H1 (cell line): Measurements from ENCODE around the gene CCDC183. TPM values are rescaled to one million over a fixed set of nuclear protein-coding genes. Genes with fewer than 3 reads are reported as not detected.

ENCODE experiments used
- CTCF ChIA-PET: fragments of 300-600 bp; sonication (Branson Sonifier 250); formaldehyde crosslinking; loops from one replicate; lab custom pipeline; 2021; ENCODE audit not compliant: partially characterized antibody; lab: Charles Lee
- POLR2A ChIA-PET: fragments of 300-600 bp; sonication (Branson Sonifier 250); formaldehyde crosslinking; loops from one replicate; lab custom pipeline; 2021; ENCODE audit warnings: inconsistent platforms; ENCODE audit not compliant: partially characterized antibody; lab: Charles Lee
- DNase-seq, 2 experiments: peaks; one replicate each; pipeline versions ENCODE4 v3.0.0 to v3.0.0-alpha.2; 2010 to 2022; ENCODE audit warnings: low spot score in 2 of 2, low read depth in 1 of 2, mixed read lengths in 1 of 2
- FAIRE-seq: peaks from 2 replicates; lab custom pipeline; 2011; peaks lifted over from hg19 to GRCh38; lab: Jason Lieb, UNC
- H2AFZ ChIP-seq: 2 replicates; pipeline ENCODE4 v1.8.1; 2012; ENCODE audit warnings: low read length, inconsistent platforms
- H2AK5ac ChIP-seq: 2 replicates; pipeline ENCODE4 v1.6.1; 2013; ENCODE audit warnings: low read depth, low read length
- H2BK120ac ChIP-seq: replicated peaks from 2 replicates; pipeline ENCODE3; 2013; ENCODE audit warnings: low read depth, low read length, inconsistent platforms
- H2BK12ac ChIP-seq: 2 replicates; pipeline ENCODE4 v1.6.1; 2013; ENCODE audit warnings: low read depth, low read length
- H2BK15ac ChIP-seq: 2 replicates; pipeline ENCODE4 v1.6.1; 2013; ENCODE audit warnings: low read length
- H2BK20ac ChIP-seq: 2 replicates; pipeline ENCODE4 v1.6.1; 2013; ENCODE audit warnings: low read length
- H2BK5ac ChIP-seq: 2 replicates; pipeline ENCODE4 v1.6.1; 2013; ENCODE audit warnings: low read depth, low read length
- H3K14ac ChIP-seq: 2 replicates; pipeline ENCODE4 v1.6.1; 2013; ENCODE audit warnings: inconsistent platforms; ENCODE audit not compliant: insufficient read length
- H3K18ac ChIP-seq: 2 replicates; pipeline ENCODE4 v1.6.1; 2013; ENCODE audit warnings: low read length; ENCODE audit errors: extremely low read depth
- H3K23ac ChIP-seq: 2 replicates; pipeline ENCODE4 v1.6.1; 2013; ENCODE audit warnings: inconsistent platforms; ENCODE audit not compliant: insufficient read length
- H3K23me2 ChIP-seq: 2 replicates; pipeline ENCODE4 v1.6.1; 2013; ENCODE audit warnings: low read depth, low read length
- H3K27ac ChIP-seq: 2 replicates; pipeline ENCODE4 v1.6.1; 2011; ENCODE audit warnings: low read depth, low read length, inconsistent platforms
- H3K27me3 ChIP-seq, 4 experiments: replicated peaks in 1 of 4; 1 replicate in 1 of 4; 2 replicates in 3 of 4; pipeline versions ENCODE4 v1.6.1 to v1.8.1; 2011 to 2013; ENCODE audit warnings: low read length in 3 of 4, mild to moderate bottlenecking in 3 of 4, inconsistent platforms in 2 of 4, mixed read lengths in 2 of 4, moderate library complexity in 1 of 4; ENCODE audit not compliant: control insufficient read depth in 3 of 4, insufficient read depth in 3 of 4; ENCODE audit errors: extremely low read depth in 1 of 4
- H3K36me3 ChIP-seq, 4 experiments: 2 replicates each; pipeline versions ENCODE4 v1.6.1 to v1.8.1; 2011 to 2013; ENCODE audit warnings: mild to moderate bottlenecking in 4 of 4, low read length in 3 of 4, moderate library complexity in 2 of 4, control low read depth in 1 of 4, inconsistent platforms in 1 of 4; ENCODE audit not compliant: insufficient read depth in 4 of 4, control insufficient read depth in 2 of 4
- H3K4ac ChIP-seq: replicated peaks from 2 replicates; pipeline ENCODE3; 2013; ENCODE audit warnings: low read length, low read depth, mixed read lengths, inconsistent platforms; ENCODE audit not compliant: insufficient read length
- H3K4me1 ChIP-seq, 4 experiments: replicated peaks in 1 of 4; 1 replicate in 1 of 4; 2 replicates in 3 of 4; pipeline versions ENCODE4 v1.6.1 to v1.8.1; 2011 to 2013; ENCODE audit warnings: low read length in 3 of 4, inconsistent platforms in 2 of 4, mixed read lengths in 1 of 4; ENCODE audit not compliant: insufficient read depth in 4 of 4, control insufficient read depth in 3 of 4
- H3K4me2 ChIP-seq, 2 experiments: 2 replicates each; pipeline versions ENCODE4 v1.6.1 to v1.8.1; 2011 to 2013; ENCODE audit warnings: low read depth in 2 of 2, low read length in 2 of 2, control low read depth in 1 of 2, inconsistent platforms in 1 of 2, mild to moderate bottlenecking in 1 of 2; ENCODE audit not compliant: insufficient read depth in 1 of 2
- H3K4me3 ChIP-seq, 4 experiments: fragments of 200-600, 300-600 bp in 1 of 4; sonication (generic), shearing (Covaris generic), sonication (Bioruptor Twin) in 1 of 4; 2 replicates each; pipeline versions ENCODE4 v1.5.1 to v1.8.1; 2011 to 2016; ENCODE audit warnings: low read length in 4 of 4, low read depth in 3 of 4, control low read depth in 2 of 4, inconsistent platforms in 2 of 4, mild to moderate bottlenecking in 2 of 4, mixed read lengths in 1 of 4, moderate library complexity in 1 of 4; ENCODE audit not compliant: insufficient read depth in 2 of 4; ENCODE audit errors: extremely low read depth in 1 of 4
- H3K56ac ChIP-seq: replicated peaks from 2 replicates; pipeline ENCODE3; 2013; ENCODE audit warnings: low read depth, mild to moderate bottlenecking, mixed read lengths, low read length, inconsistent platforms; ENCODE audit not compliant: insufficient read length
- H3K79me1 ChIP-seq: 2 replicates; pipeline ENCODE4 v1.6.1; 2013; ENCODE audit warnings: low read depth, low read length, control low read depth
- H3K79me2 ChIP-seq, 2 experiments: 2 replicates each; pipeline versions ENCODE4 v1.6.1 to v1.8.1; 2012 to 2013; ENCODE audit warnings: low read length in 2 of 2, mild to moderate bottlenecking in 2 of 2, inconsistent platforms in 1 of 2; ENCODE audit not compliant: insufficient read depth in 2 of 2, control insufficient read depth in 1 of 2
- H3K9ac ChIP-seq, 4 experiments: replicated peaks in 1 of 4; 1 replicate in 1 of 4; 2 replicates in 3 of 4; pipeline versions ENCODE4 v1.6.1 to v1.8.1; 2011 to 2013; ENCODE audit warnings: low read depth in 3 of 4, low read length in 3 of 4, control low read depth in 2 of 4, mild to moderate bottlenecking in 2 of 4, moderate library complexity in 2 of 4, inconsistent platforms in 1 of 4; ENCODE audit errors: extremely low read depth in 1 of 4
- H3K9me3 ChIP-seq, 2 experiments: 2 replicates each; pipeline versions ENCODE4 v1.6.1 to v1.8.1; 2012 to 2013; ENCODE audit warnings: mild to moderate bottlenecking in 2 of 2, moderate library complexity in 2 of 2, control low read depth in 1 of 2, inconsistent platforms in 1 of 2, low read depth in 1 of 2, low read length in 1 of 2, mixed read lengths in 1 of 2; ENCODE audit not compliant: insufficient read depth in 2 of 2
- H4K20me1 ChIP-seq, 2 experiments: replicated peaks in 1 of 2; 2 replicates each; pipeline versions ENCODE3 to v1.8.1; 2011 to 2013; ENCODE audit warnings: inconsistent platforms in 2 of 2, low read length in 2 of 2, mild to moderate bottlenecking in 1 of 2; ENCODE audit not compliant: insufficient read depth in 2 of 2, control insufficient read depth in 1 of 2
- H4K5ac ChIP-seq: 2 replicates; pipeline ENCODE4 v1.6.1; 2013; ENCODE audit warnings: low read length, low read depth, mixed read lengths, inconsistent platforms; ENCODE audit not compliant: insufficient read length
- H4K8ac ChIP-seq: 2 replicates; pipeline ENCODE4 v1.8.0; 2013; ENCODE audit warnings: mild to moderate bottlenecking, moderate library complexity, low read length, inconsistent platforms; ENCODE audit not compliant: insufficient read depth; ENCODE audit errors: extremely low read depth
- H4K91ac ChIP-seq: replicated peaks from 2 replicates; pipeline ENCODE3; 2013; ENCODE audit warnings: low read length, mixed read lengths, inconsistent platforms; ENCODE audit not compliant: insufficient read length
- ASH2L ChIP-seq: fragments of 200-600, 300-600 bp; sonication (generic); IDR thresholded peaks from one replicate; pipeline ENCODE4 v1.7.1; 2017; ENCODE audit warnings: low read length
- ATF2 ChIP-seq: IDR thresholded peaks from 2 replicates; pipeline ENCODE4 v1.6.1; 2012; ENCODE audit warnings: low read length, inconsistent platforms
- BRCA1 ChIP-seq: IDR thresholded peaks from 2 replicates; pipeline ENCODE4 v1.6.1; 2012; ENCODE audit warnings: low read depth, low read length, improper control_type of control experiment
- CEBPB ChIP-seq: IDR thresholded peaks from 2 replicates; pipeline ENCODE4 v1.6.1; 2012; ENCODE audit warnings: low read depth, low read length
- RBBP5 ChIP-seq: IDR thresholded peaks from 2 replicates; pipeline ENCODE4 v1.7.1; 2012; ENCODE audit warnings: low read depth, mild to moderate bottlenecking, inconsistent platforms, low read length, moderate library complexity, borderline replicate concordance
- SIX5 ChIP-seq: IDR thresholded peaks from 2 replicates; pipeline ENCODE4 v1.6.1; 2011; ENCODE audit warnings: mild to moderate bottlenecking, low read depth, low read length
- SP4 ChIP-seq: IDR thresholded peaks from 2 replicates; pipeline ENCODE4 v1.6.1; 2012; ENCODE audit warnings: low read length, inconsistent platforms
- WGBS, 2 experiments: shearing (Covaris generic) in 1 of 2; methylation state at CpG; one replicate each; pipeline versions ENCODE4 v1.1.6 to v1.1.7; 2013 to 2015; ENCODE audit warnings: low lambda C conversion rate in 2 of 2, mixed read lengths in 2 of 2, inconsistent platforms in 1 of 2, low coverage in 1 of 2, missing lambda C conversion rate in 1 of 2; ENCODE audit not compliant: insufficient replicate concordance in 2 of 2, insufficient coverage in 1 of 2, insufficient read length in 1 of 2; ENCODE audit errors: extremely low coverage in 1 of 2, missing lambda C conversion rate in 1 of 2; 5-methylcytosine and 5-hydroxymethylcytosine counted together
- polyA plus RNA-seq, 7 experiments: library from polyadenylated mRNA; depleted of rRNA in 3 of 7; stranded (reverse) in 5 of 7; unstranded in 2 of 7; fragments of >200 nt in 5 of 7; fragments of 200-250 nt in 2 of 7; gene quantifications; 1 replicate in 5 of 7; 2 replicates in 1 of 7; 4 replicates in 1 of 7; pipeline versions ENCODE4 v1.2.1 to v1.2.3, GENCODE V29; 2011 to 2013; ENCODE audit warnings: missing spikeins in 2 of 7, mixed read lengths in 2 of 7
- total RNA-seq: library from RNA; stranded (reverse); fragmentation: NEBNext Ultra II Directional; extraction: Animal tissue kit (Norgen Biotek cat#: 25700); gene quantifications from 2 replicates; pipeline ENCODE4 v1.2.1, GENCODE V29; 2021

Gene CCDC183
- total and polyA plus RNA-seq, 2 of the 8 experiments (the other 6 are each of a cell fraction or from before 2014, with no cell fraction given) = 0.51 to 1.6 TPM

- Histone ChIP-seq H3K27ac (no peak overlapping the region), H3K14ac (no peak overlapping the region), H3K4me2 (no peak overlapping the region), H4K5ac (no peak overlapping the region), H3K4me1 (no peaks in the 10 kb centered on the region), H3K4me3 (no peak overlapping the region), H3K23ac (no peak overlapping the region), H3K9ac (no peak overlapping the region), H2AK5ac (no peak overlapping the region), H3K36me3 (no peaks in the 10 kb centered on the region), H3K27me3 (peaks cover 0 to 4% (median 1%) of the 10 kb centered on the region in 4 experiments; a peak in 3 of 7 replicates), H3K56ac (no peak overlapping the region), H4K20me1 (no peaks in the 10 kb centered on the region), H3K18ac (no peak overlapping the region), H2BK120ac (no peak overlapping the region), H2AFZ (no peak overlapping the region), H2BK20ac (no peak overlapping the region), H2BK12ac (no peak overlapping the region), H3K79me1 (no peaks in the 10 kb centered on the region), H2BK15ac (no peak overlapping the region), H2BK5ac (no peak overlapping the region), H3K4ac (no peak overlapping the region), H3K23me2 (no peaks in the 10 kb centered on the region), H3K79me2 (no peaks in the 10 kb centered on the region), H3K9me3 (peaks cover 0 to 7% of the 10 kb centered on the region in 2 experiments), H4K91ac (no peak overlapping the region), H4K8ac (no peak overlapping the region)
- DNase-seq = no peak
- CTCF ChIA-PET = interaction anchor here (0.9 to 8.0 kb wide), 13 partner anchors 10 to 258 kb away, joined by 3 to 88 read pairs (median 5); partner anchors contain the start of genes AJM1, LCN10, LCN15 and LCN8
- FAIRE-seq = no peak
- POLR2A ChIA-PET = interaction anchor here (0.6 to 1.7 kb wide), 4 partner anchors 31 to 79 kb away, joined by 3 to 6 read pairs (median 3); partner anchors contain the start of gene RABL6
- WGBS, 2 experiments = 91% methylated on average over 14 of the region's 14 CpGs; no CpG with 5 or more reads in 1 of the 2 experiments
- no peak for TF ChIP-seq BRCA1
- TF ChIP-seq RBBP5 = no peak
- no peak for TF ChIP-seq ASH2L
- no peak for TF ChIP-seq SIX5
- TF ChIP-seq SP4 = no peak
- TF ChIP-seq ATF2 = no peak
- TF ChIP-seq CEBPB = no peak
Observed at GRCh38 chr9:136777359-136777758, 18.8 kb upstream of the CCDC183 start.
